HG02798 (cell line): ENCODE measurements around the gene MIPOL1.
"Not testable (repeated sequence)": the region's sequence is repeated elsewhere in the genome, so short reads cannot be mapped to it uniquely, and the experiment has no call there.

Source experiments
- ATAC-seq: cut with Tn5 transposase; IDR thresholded peaks from one replicate; pipeline ENCODE4 v1.9.1; 2021; ENCODE audit warnings: mild to moderate bottlenecking; ENCODE audit not compliant: unreplicated experiment, poor library complexity

MIPOL1 gene

GRCh38 chr14:37275963-37276362 lies 78.2 kb downstream of the MIPOL1 start:
- no peak for ATAC-seq

GRCh38 chr14:37278636-37279538 lies 81.2 kb downstream of the MIPOL1 start:
- no peak for ATAC-seq

GRCh38 chr14:37279818-37280217 lies 82.1 kb downstream of the MIPOL1 start:
- ATAC-seq = no peak

- no peak for ATAC-seq
Observed at GRCh38 chr14:37284760-37285159, 87.0 kb downstream of the MIPOL1 start.

- ATAC-seq = no peak
Observed at GRCh38 chr14:37285220-37285619, 87.5 kb downstream of the MIPOL1 start.

- no peak for ATAC-seq
Observed at GRCh38 chr14:37289688-37290087, 92.0 kb downstream of the MIPOL1 start.

GRCh38 chr14:37295262-37295661 lies 97.5 kb downstream of the MIPOL1 start:
- not testable (repeated sequence) for ATAC-seq

- no peak for ATAC-seq
Observed at GRCh38 chr14:37311252-37311651, 113.5 kb downstream of the MIPOL1 start.

GRCh38 chr14:37318938-37319337 lies 121.2 kb downstream of the MIPOL1 start:
- no peak for ATAC-seq

GRCh38 chr14:37320106-37320505 lies 122.4 kb downstream of the MIPOL1 start:
- no peak for ATAC-seq

- ATAC-seq = no peak
Observed at GRCh38 chr14:37325332-37325731, 127.6 kb downstream of the MIPOL1 start.

GRCh38 chr14:37326434-37326833 lies 128.7 kb downstream of the MIPOL1 start:
- no peak for ATAC-seq

- ATAC-seq = not testable (repeated sequence)
Observed at GRCh38 chr14:37327933-37328332, 130.2 kb downstream of the MIPOL1 start.

GRCh38 chr14:37328673-37329072 lies 130.9 kb downstream of the MIPOL1 start:
- no peak for ATAC-seq

- ATAC-seq = no peak
Observed at GRCh38 chr14:37329189-37330001, 131.7 kb downstream of the MIPOL1 start.

- ATAC-seq = no peak
Observed at GRCh38 chr14:37330910-37331309, 133.2 kb downstream of the MIPOL1 start.

GRCh38 chr14:37340353-37340752 lies 142.6 kb downstream of the MIPOL1 start:
- ATAC-seq = no peak

GRCh38 chr14:37343307-37344094 lies 145.8 kb downstream of the MIPOL1 start:
- ATAC-seq = no peak

GRCh38 chr14:37363661-37364060 lies 165.9 kb downstream of the MIPOL1 start:
- no peak for ATAC-seq

GRCh38 chr14:37369425-37369824 lies 171.7 kb downstream of the MIPOL1 start:
- no peak for ATAC-seq
